IMR-90 (cell line): ENCODE results near the gene UNC13A. TPM values are rescaled to one million over a fixed set of nuclear protein-coding genes. Genes with fewer than 3 reads are reported as not detected.

Source experiments
- ATAC-seq: fragments of 200-7000 bp; cut with Tn5 transposase; 2 replicates; pipeline ENCODE4 v1.9.1; 2020; ENCODE audit warnings: low read depth, mild to moderate bottlenecking, moderate library complexity
- BruUV-seq: library from RNA; stranded (reverse); fragments of 400-500 nt; replicated peaks from 2 replicates; lab custom pipeline; 2021; lab: Mats Ljungman, UMichigan
- CTCF ChIA-PET: fragments of 300-600 bp; formaldehyde crosslinking; extraction: SDS; loops from one replicate; lab custom pipeline; 2021; ENCODE audit warnings: antibody characterized with exemption; lab: Yijun Ruan, JAX
- POLR2A ChIA-PET: fragments of 300-600 bp; sonication (Branson Sonifier 250); formaldehyde crosslinking; loops from one replicate; lab custom pipeline; 2022; ENCODE audit warnings: antibody characterized with exemption; ENCODE audit not compliant: unreplicated experiment; lab: Charles Lee
- DNase-seq: peaks from one replicate; pipeline ENCODE4 v3.0.0; 2013
- H2AFZ ChIP-seq: replicated peaks from 2 replicates; pipeline ENCODE3; 2013; ENCODE audit warnings: low read length, mild to moderate bottlenecking; ENCODE audit not compliant: poor library complexity
- H2AK5ac ChIP-seq: 2 replicates; pipeline ENCODE4 v1.6.1; 2013; ENCODE audit warnings: low read depth, low read length, inconsistent platforms
- H2AK9ac ChIP-seq: replicated peaks from 2 replicates; pipeline ENCODE3; 2013; ENCODE audit warnings: mild to moderate bottlenecking, low read depth, low read length, moderate library complexity; ENCODE audit not compliant: poor library complexity
- H2BK120ac ChIP-seq: 2 replicates; pipeline ENCODE4 v1.6.1; 2013; ENCODE audit warnings: low read depth, low read length, inconsistent platforms
- H2BK15ac ChIP-seq: 3 replicates; pipeline ENCODE4 v1.6.1; 2013; ENCODE audit warnings: low read depth, low read length, inconsistent platforms
- H2BK20ac ChIP-seq: 2 replicates; pipeline ENCODE4 v1.6.1; 2013; ENCODE audit warnings: low read depth, mild to moderate bottlenecking, inconsistent platforms, low read length, moderate library complexity
- H2BK5ac ChIP-seq: 2 replicates; pipeline ENCODE4 v1.6.1; 2013; ENCODE audit warnings: mild to moderate bottlenecking, low read depth, low read length, inconsistent platforms; ENCODE audit not compliant: poor library complexity, severe bottlenecking
- H3K14ac ChIP-seq: replicated peaks from 2 replicates; pipeline ENCODE4 v1.6.1; 2013; ENCODE audit warnings: low read depth, low read length, inconsistent platforms
- H3K18ac ChIP-seq: 2 replicates; pipeline ENCODE4 v1.6.1; 2013; ENCODE audit warnings: low read depth, low read length, control low read depth
- H3K23ac ChIP-seq: 2 replicates; pipeline ENCODE4 v1.6.1; 2013; ENCODE audit warnings: low read depth, low read length, inconsistent platforms
- H3K27ac ChIP-seq: 2 replicates; pipeline ENCODE4 v1.5.1; 2013; ENCODE audit warnings: mild to moderate bottlenecking, control low read depth, low read length; ENCODE audit not compliant: insufficient read depth
- H3K27me3 ChIP-seq: 2 replicates; pipeline ENCODE4 v1.6.1; 2013; ENCODE audit warnings: low read length; ENCODE audit not compliant: control insufficient read depth, insufficient read depth
- H3K36me3 ChIP-seq: 2 replicates; pipeline ENCODE4 v1.6.1; 2013; ENCODE audit warnings: low read length, mixed read lengths; ENCODE audit not compliant: control insufficient read depth, insufficient read depth
- H3K4ac ChIP-seq: 2 replicates; pipeline ENCODE4 v1.6.1; 2013; ENCODE audit warnings: low read depth, low read length, inconsistent platforms
- H3K4me1 ChIP-seq: 2 replicates; pipeline ENCODE4 v1.6.1; 2013; ENCODE audit warnings: low read length, mixed read lengths; ENCODE audit not compliant: control insufficient read depth, insufficient read depth
- H3K4me2 ChIP-seq: 2 replicates; pipeline ENCODE4 v1.6.1; 2013; ENCODE audit warnings: low read depth, mild to moderate bottlenecking, control low read depth, low read length, moderate library complexity
- H3K4me3 ChIP-seq: 2 replicates; pipeline ENCODE4 v1.5.1; 2013; ENCODE audit warnings: low read depth, mild to moderate bottlenecking, control low read depth, low read length, moderate library complexity; ENCODE audit not compliant: insufficient read depth
- H3K56ac ChIP-seq: 2 replicates; pipeline ENCODE4 v1.6.1; 2013; ENCODE audit warnings: low read length, inconsistent platforms; ENCODE audit not compliant: insufficient read depth; ENCODE audit errors: extremely low read depth
- H3K79me1 ChIP-seq, 2 experiments: 2 replicates each; pipeline ENCODE4 v1.6.1; 2013; ENCODE audit warnings: low read length in 2 of 2, inconsistent platforms in 1 of 2, low read depth in 1 of 2
- H3K9ac ChIP-seq: 2 replicates; pipeline ENCODE4 v1.6.1; 2013; ENCODE audit warnings: low read depth, low read length, control low read depth
- H3K9me1 ChIP-seq: 2 replicates; pipeline ENCODE4 v1.6.1; 2013; ENCODE audit warnings: low read length, inconsistent platforms; ENCODE audit not compliant: insufficient read depth
- H3K9me3 ChIP-seq: 2 replicates; pipeline ENCODE4 v1.6.1; 2013; ENCODE audit warnings: low read length; ENCODE audit not compliant: control insufficient read depth, insufficient read depth
- H4K20me1 ChIP-seq: 2 replicates; pipeline ENCODE4 v1.6.1; 2013; ENCODE audit warnings: low read length, inconsistent platforms; ENCODE audit not compliant: insufficient read depth
- H4K5ac ChIP-seq: 2 replicates; pipeline ENCODE4 v1.6.1; 2013; ENCODE audit warnings: mild to moderate bottlenecking, low read depth, low read length, control low read depth
- H4K8ac ChIP-seq, 2 experiments: 2 replicates each; pipeline ENCODE4 v1.6.1; 2013; ENCODE audit warnings: low read depth in 2 of 2, low read length in 2 of 2, control low read depth in 1 of 2, inconsistent platforms in 1 of 2
- H4K91ac ChIP-seq: 2 replicates; pipeline ENCODE4 v1.6.1; 2013; ENCODE audit warnings: low read depth, low read length, inconsistent platforms; ENCODE audit not compliant: insufficient read depth
- BHLHE40 ChIP-seq: fragments of 150-350 bp; IDR thresholded peaks from 2 replicates; pipeline ENCODE4 v1.6.1; 2016; ENCODE audit warnings: mild to moderate bottlenecking, low read depth, low read length
- CEBPB ChIP-seq: IDR thresholded peaks from 2 replicates; pipeline ENCODE4 v1.6.1; 2012; ENCODE audit warnings: low read depth, low read length, improper control_type of control experiment
- CHD1 ChIP-seq: IDR thresholded peaks from 2 replicates; pipeline ENCODE4 v1.6.1; 2012; ENCODE audit warnings: low read depth, low read length, improper control_type of control experiment
- CTCF ChIP-seq: conservative IDR thresholded peaks from 2 replicates; pipeline ENCODE4 v1.5.1; 2012; ENCODE audit warnings: mild to moderate bottlenecking, low read depth, low read length, improper control_type of control experiment
- ELK1 ChIP-seq: fragments of 150-350 bp; IDR thresholded peaks from 2 replicates; pipeline ENCODE4 v1.6.1; 2016; ENCODE audit warnings: low read depth, mild to moderate bottlenecking, low read length, moderate library complexity, borderline replicate concordance
- MAFK ChIP-seq: IDR thresholded peaks from 2 replicates; pipeline ENCODE4 v1.6.1; 2012; ENCODE audit warnings: low read depth, low read length, improper control_type of control experiment
- MAZ ChIP-seq: IDR thresholded peaks from 2 replicates; pipeline ENCODE4 v1.6.1; 2012; ENCODE audit warnings: low read depth, mild to moderate bottlenecking, low read length, improper control_type of control experiment, moderate library complexity, borderline replicate concordance
- MXI1 ChIP-seq: IDR thresholded peaks from 2 replicates; pipeline ENCODE4 v1.6.1; 2012; ENCODE audit warnings: low read depth, mild to moderate bottlenecking, low read length, moderate library complexity, borderline replicate concordance
- NFE2L2 ChIP-seq: fragments of 150-350 bp; IDR thresholded peaks from 2 replicates; pipeline ENCODE4 v1.6.1; 2016; ENCODE audit warnings: low read depth, mild to moderate bottlenecking, low read length
- RCOR1 ChIP-seq: IDR thresholded peaks from 2 replicates; pipeline ENCODE4 v1.6.1; 2012; ENCODE audit warnings: mild to moderate bottlenecking, low read length, improper control_type of control experiment; ENCODE audit not compliant: insufficient replicate concordance
- RFX5 ChIP-seq: IDR thresholded peaks from 2 replicates; pipeline ENCODE4 v1.8.0; 2012; ENCODE audit warnings: low read depth, mild to moderate bottlenecking, low read length, moderate library complexity
- WGBS, 2 experiments: methylation state at CpG; one replicate each; pipeline versions ENCODE4 v1.1.5 to v1.1.7; 2013; ENCODE audit warnings: missing lambda C conversion rate in 2 of 2; ENCODE audit not compliant: insufficient read length in 1 of 2; ENCODE audit errors: extremely low coverage in 2 of 2; 5-methylcytosine and 5-hydroxymethylcytosine counted together
- dilution Hi-C: fragments of 300-500 bp; cut with HindIII; formaldehyde crosslinking; loops from one replicate; pipeline ENCODE4 v1.14.3; 2018; ENCODE audit warnings: low sequenced_read_pairs; ENCODE audit not compliant: unreplicated experiment
- in situ Hi-C: fragments of 300-500 bp; cut with MboI; formaldehyde crosslinking; loops from 3 replicates; pipeline ENCODE4 v1.14.3; 2019; ENCODE audit warnings: low sequenced_read_pairs, inconsistent platforms, mixed read lengths
- intact Hi-C: fragments of 100-400 bp; cut with micrococcal nuclease; formaldehyde crosslinking; loops from 2 replicates; pipeline ENCODE4 v1.10.0; 2022
- polyA plus RNA-seq, 3 experiments: library from polyadenylated mRNA; depleted of rRNA; stranded (reverse); fragments of >200 nt; gene quantifications; 2 replicates each; pipeline ENCODE4 v1.2.3, GENCODE V29; 2012; ENCODE audit warnings: low replicate concordance in 1 of 3
- total RNA-seq: library from RNA; depleted of rRNA; stranded (reverse); fragments of >200 nt; gene quantifications from 2 replicates; pipeline ENCODE4 v1.2.3, GENCODE V29; 2012

Gene UNC13A
- total and polyA plus RNA-seq, 2 of the 4 experiments (the other 2 are of a cell fraction) = 0.18 to 0.22 TPM

GRCh38 chr19:17620696-17621095 is 67.5 kb downstream of the UNC13A start:
- dilution Hi-C loops = no loop called here

More at GRCh38 chr19:17620696-17621095, 67.5 kb downstream of the UNC13A start:
- Histone ChIP-seq H4K91ac (no peak overlapping the region), H3K56ac (no peak overlapping the region), H3K4ac (no peak overlapping the region), H2AFZ (no peak overlapping the region), H2BK15ac (no peak overlapping the region), H2BK120ac (no peak overlapping the region), H4K8ac (no peak overlapping the region), H3K9ac (no peak overlapping the region), H3K4me3 (no peak overlapping the region), H3K79me1 (no peaks in the 10 kb centered on the region), H3K4me1 (no peaks in the 10 kb centered on the region), H2BK20ac (no peak overlapping the region), H3K14ac (no peak overlapping the region), H3K9me3 (peaks cover 5% of the 10 kb centered on the region), H3K18ac (no peak overlapping the region), H3K4me2 (no peak overlapping the region), H2BK5ac (no peak overlapping the region), H2AK5ac (no peak overlapping the region), H4K5ac (no peak overlapping the region), H4K20me1 (no peaks in the 10 kb centered on the region), H3K27ac (no peak overlapping the region), H2AK9ac (no peak overlapping the region), H3K9me1 (no peaks in the 10 kb centered on the region), H3K36me3 (no peaks in the 10 kb centered on the region), H3K23ac (no peak overlapping the region), H3K27me3 (peaks cover 6% of the 10 kb centered on the region)
- ATAC-seq (no peak), DNase-seq (no peak)
- TF ChIP-seq RFX5 = no peak
- no peak for TF ChIP-seq CHD1
- TF ChIP-seq CEBPB = no peak
- no peak for TF ChIP-seq MXI1
- TF ChIP-seq MAZ = no peak
- no peak for TF ChIP-seq MAFK
- no peak for TF ChIP-seq ELK1
- TF ChIP-seq NFE2L2 = no peak
- no peak for TF ChIP-seq BHLHE40
- no peak for TF ChIP-seq CTCF
- no peak for TF ChIP-seq RCOR1
- POLR2A ChIA-PET = no interaction called here
- CTCF ChIA-PET = no interaction called here
- no CpG with 5 or more reads among the region's 1 CpG for WGBS, 2 experiments
- intact Hi-C loops = no loop called here
- no TSS peak for BruUV-seq
- in situ Hi-C loops = no loop called here
